Activated naive CD4-positive, alpha-beta T cell treated with anti-CD3 and anti-CD28 coated beads, Interleukin-2, amount 10 ng/mL, durations not matched to agents 7 days and 5 days (primary cell): ENCODE measurements around the gene GLS2.
A peak's percentile ranks its signal among the peaks of the same experiment; 100 is the strongest.

ENCODE experiments used
- CTCF ChIA-PET: fragments of 350-600 bp; sonication (Branson Sonifier 250); formaldehyde crosslinking; loops from one replicate; lab custom pipeline; 2021; ENCODE audit warnings: antibody characterized with exemption; lab: Charles Lee
- DNase-seq: peaks from one replicate; pipeline ENCODE4 v3.0.0-alpha.2; 2020
- H3K27ac Mint-ChIP-seq: one replicate; pipeline ENCODE4 v1.8.0; 2021; ENCODE audit warnings: mild to moderate bottlenecking, moderate library complexity, mixed read lengths
- H3K27me3 Mint-ChIP-seq: one replicate; pipeline ENCODE4 v1.8.0; 2021; ENCODE audit warnings: mild to moderate bottlenecking, mixed read lengths
- H3K36me3 Mint-ChIP-seq: one replicate; pipeline ENCODE4 v1.8.0; 2021; ENCODE audit warnings: mixed read lengths
- H3K4me1 Mint-ChIP-seq: one replicate; pipeline ENCODE4 v1.8.0; 2021; ENCODE audit warnings: mixed read lengths
- H3K4me3 Mint-ChIP-seq: one replicate; pipeline ENCODE4 v1.8.0; 2021; ENCODE audit warnings: mild to moderate bottlenecking, moderate library complexity, mixed read lengths
- H3K9me3 Mint-ChIP-seq: one replicate; pipeline ENCODE4 v1.8.0; 2021; ENCODE audit warnings: mixed read lengths

GLS2 gene

DNA sequence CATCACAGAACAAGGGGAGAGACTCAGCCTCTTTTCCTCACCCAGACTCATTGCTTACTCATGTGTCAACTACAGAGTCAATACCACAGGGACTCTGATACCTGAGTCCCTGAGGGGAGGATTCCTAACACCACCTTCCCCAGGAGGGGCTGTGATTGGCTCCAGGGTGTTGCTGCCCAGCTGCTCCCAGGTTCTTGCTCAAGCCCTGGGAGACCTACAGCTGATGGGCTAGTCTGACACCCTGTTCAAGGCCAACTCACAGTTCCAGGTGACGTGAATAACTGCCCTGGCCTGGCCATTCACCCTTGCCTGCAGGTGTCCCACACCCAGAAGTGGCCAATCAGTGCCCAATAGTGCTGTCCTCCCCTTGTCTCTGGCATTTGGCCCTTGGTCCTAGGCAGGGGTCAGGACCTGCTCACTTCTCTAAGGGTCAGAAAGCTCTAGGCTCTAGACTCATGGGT lies 11.0 kb downstream of the GLS2 start:
- H3K4me3 Mint-ChIP-seq, result no peak overlapping the region
- H3K27ac Mint-ChIP-seq, result no peak overlapping the region
- CTCF ChIA-PET, result no interaction called here
- no peaks in the 10 kb centered on the region for H3K27me3 Mint-ChIP-seq
- no peak for DNase-seq
- no peaks in the 10 kb centered on the region for H3K9me3 Mint-ChIP-seq
- peaks cover 3% of the 10 kb centered on the region for H3K36me3 Mint-ChIP-seq
- peaks cover 2% of the 10 kb centered on the region for H3K4me1 Mint-ChIP-seq

- no peak overlapping the region for H3K4me3 Mint-ChIP-seq
- no peak overlapping the region for H3K27ac Mint-ChIP-seq
- no peaks in the 10 kb centered on the region for H3K27me3 Mint-ChIP-seq
- DNase-seq, result no peak
- CTCF ChIA-PET, result interaction anchor here (1.5 kb wide), 1 partner anchor 37 kb away, joined by 4 read pairs; no protein-coding TSS in a partner anchor
- no peaks in the 10 kb centered on the region for H3K9me3 Mint-ChIP-seq
- peaks cover 5% of the 10 kb centered on the region for H3K4me1 Mint-ChIP-seq
- peaks cover 3% of the 10 kb centered on the region for H3K36me3 Mint-ChIP-seq
Observed at GRCh38 chr12:56476143-56476542, 11.8 kb downstream of the GLS2 start.

DNA sequence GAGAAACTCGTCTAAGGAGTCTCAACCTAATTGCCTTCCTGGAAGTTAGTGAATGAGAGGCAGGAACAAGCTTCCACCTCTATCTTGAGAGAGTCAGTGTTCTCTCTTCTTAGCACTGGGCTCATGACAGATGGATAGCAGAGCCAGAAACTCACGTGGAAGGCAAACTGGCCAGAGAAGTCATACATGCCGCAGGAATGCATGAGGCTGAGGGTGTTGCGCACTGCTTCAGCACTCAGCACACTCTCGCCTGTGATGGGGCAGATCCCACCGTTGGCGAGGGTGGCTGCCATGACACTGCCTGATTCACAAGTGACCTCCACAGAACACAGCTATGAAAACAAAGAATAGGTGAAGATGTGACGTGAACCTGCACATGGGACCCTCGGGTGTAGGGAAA lies 13.6 kb downstream of the GLS2 start:
- H3K4me1 Mint-ChIP-seq, result peaks cover 16% of the 10 kb centered on the region
- H3K36me3 Mint-ChIP-seq, result peaks cover 10% of the 10 kb centered on the region
- H3K4me3 Mint-ChIP-seq, result no peak overlapping the region
- no peak overlapping the region for H3K27ac Mint-ChIP-seq
- CTCF ChIA-PET, result interaction anchor here (1.4 kb wide), 1 partner anchor 11 kb away, joined by 4 read pairs; no protein-coding TSS in a partner anchor
- no peak for DNase-seq
- no peaks in the 10 kb centered on the region for H3K9me3 Mint-ChIP-seq
- no peaks in the 10 kb centered on the region for H3K27me3 Mint-ChIP-seq

GRCh38 chr12:56469007-56469930 lies 18.7 kb downstream of the GLS2 start:
- peak overlapping the region; percentile 98 for H3K27ac Mint-ChIP-seq
- H3K27me3 Mint-ChIP-seq, result peaks cover 3% of the 10 kb centered on the region
- no peaks in the 10 kb centered on the region for H3K9me3 Mint-ChIP-seq
- peaks cover 33% of the 10 kb centered on the region for H3K4me1 Mint-ChIP-seq
- peaks cover 7% of the 10 kb centered on the region for H3K36me3 Mint-ChIP-seq
- CTCF ChIA-PET, result interaction anchor here (0.6 to 1.2 kb wide), 5 partner anchors 10 to 263 kb away, joined by 3 to 7 read pairs (median 3); no protein-coding TSS in a partner anchor
- DNase-seq, result no peak
- peak overlapping the region; percentile 89 for H3K4me3 Mint-ChIP-seq

- H3K36me3 Mint-ChIP-seq, result peaks cover 7% of the 10 kb centered on the region
- H3K9me3 Mint-ChIP-seq, result no peaks in the 10 kb centered on the region
- H3K4me3 Mint-ChIP-seq, result peak within 1 kb of the TSS; percentile 89
Observed at GRCh38 chr12:56468216-56469006, 19.6 kb downstream of the GLS2 start, which contains the start of gene SPRYD4. SPRYD4 (plus strand) TSS chr12:56468578; CDS start chr12:56468592, 14 bp downstream.

GRCh38 chr12:56462565-56462964 lies 25.4 kb downstream of the GLS2 start:
- Mint-ChIP-seq H3K4me1 (peaks cover 10% of the 10 kb centered on the region), H3K9me3 (no peaks in the 10 kb centered on the region), H3K4me3 (no peak overlapping the region), H3K27me3 (peaks cover 4% of the 10 kb centered on the region), H3K27ac (no peak overlapping the region), H3K36me3 (no peaks in the 10 kb centered on the region)
- CTCF ChIA-PET, result interaction anchor here (0.8 to 3.1 kb wide), 5 partner anchors 24 to 273 kb away, joined by 3 to 21 read pairs (median 7); partner anchors contain the start of genes ANKRD52 and STAT2
- DNase-seq, result no peak

More at GRCh38 chr12:56468216-56469006, 19.6 kb downstream of the GLS2 start, which contains the start of gene SPRYD4:
- CTCF ChIA-PET, result interaction anchor here (1.2 kb wide), 1 partner anchor 10 kb away, joined by 3 read pairs; no protein-coding TSS in a partner anchor
- Mint-ChIP-seq H3K4me1 (peaks cover 35% of the 10 kb centered on the region), H3K27me3 (peaks cover 4% of the 10 kb centered on the region), H3K27ac (peak within 1 kb of the TSS; percentile 98)
- DNase-seq, result peak; percentile 95

DNA sequence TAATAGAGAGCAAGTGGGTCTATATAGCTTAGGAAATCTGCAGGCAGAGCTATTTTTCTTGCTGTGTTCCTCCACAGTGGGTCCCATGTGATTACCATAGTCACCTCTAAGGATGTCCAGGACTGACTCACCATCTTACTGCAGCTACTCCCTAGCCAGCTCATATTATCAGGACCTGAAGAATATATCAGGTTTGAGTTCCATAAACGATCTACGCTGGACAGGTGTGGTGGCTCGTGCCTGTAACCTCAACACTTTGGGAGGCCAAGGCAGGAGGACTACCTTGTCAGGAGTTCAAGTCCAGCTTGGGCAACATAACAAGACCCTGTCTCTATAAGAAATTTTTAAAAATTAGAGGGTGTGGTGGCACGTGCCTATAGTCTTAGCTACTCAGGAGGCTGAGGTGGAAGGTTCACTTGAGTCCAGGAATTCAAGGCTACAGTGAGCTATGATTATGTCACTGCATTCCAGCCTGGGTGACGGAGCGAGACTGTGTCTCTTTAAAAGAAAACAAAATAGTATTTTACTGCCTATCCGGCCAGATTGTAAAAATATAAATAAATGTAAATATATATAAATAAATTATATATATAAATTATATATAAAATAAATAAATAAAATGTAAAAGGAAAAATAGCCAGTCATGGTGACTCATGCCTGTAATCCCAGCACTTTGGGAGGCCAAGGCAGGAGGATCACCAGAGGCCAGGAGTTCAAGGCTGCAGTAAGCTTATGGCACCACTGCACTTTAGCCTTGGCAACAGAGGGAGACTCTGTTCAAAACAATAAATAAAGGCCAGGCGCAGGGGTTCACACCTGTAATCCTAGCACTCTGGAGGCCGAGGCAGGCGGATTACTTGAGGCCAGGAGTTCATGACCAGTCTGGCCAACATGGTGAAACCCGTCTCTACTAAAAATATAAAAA lies 26.5 kb downstream of the GLS2 start:
- DNase-seq, result no peak

DNA sequence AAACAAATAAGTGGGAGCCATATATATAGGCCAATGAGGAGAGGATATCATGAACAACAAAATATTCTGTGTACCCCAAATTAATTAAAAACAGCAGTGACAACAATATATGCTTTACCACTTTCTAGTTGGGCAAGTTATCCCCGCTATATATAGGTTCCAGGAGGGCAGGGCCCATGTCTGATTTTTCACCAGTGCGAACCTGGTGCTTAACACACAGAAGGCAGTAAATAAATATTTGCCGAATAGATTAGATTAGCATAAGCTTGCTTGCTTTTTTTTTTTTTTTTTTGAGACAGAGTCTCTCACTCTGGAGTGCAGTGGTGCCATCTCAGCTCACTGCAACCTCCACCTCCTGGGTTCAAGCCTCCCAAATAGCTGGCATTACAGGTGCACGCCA lies 30.1 kb downstream of the GLS2 start:
- DNase-seq, result no peak
- Mint-ChIP-seq H3K27me3 (peaks cover 25% of the 10 kb centered on the region), H3K4me3 (no peak overlapping the region), H3K36me3 (no peaks in the 10 kb centered on the region), H3K27ac (no peak overlapping the region), H3K9me3 (no peaks in the 10 kb centered on the region), H3K4me1 (no peaks in the 10 kb centered on the region)
- CTCF ChIA-PET, result interaction anchor here (1.1 kb wide), 1 partner anchor 11 kb away, joined by 3 read pairs; the partner anchor contains the start of gene SPRYD4

More for the DNA sequence above, 26.5 kb downstream of the GLS2 start:
- CTCF ChIA-PET, result interaction anchor here (1.0 to 1.8 kb wide), 3 partner anchors 13 to 255 kb away, joined by 3 to 10 read pairs (median 4); partner anchors contain the start of gene TIMELESS
- no peak overlapping the region for H3K27ac Mint-ChIP-seq
- no peaks in the 10 kb centered on the region for H3K36me3 Mint-ChIP-seq
- peaks cover 7% of the 10 kb centered on the region for H3K4me1 Mint-ChIP-seq
- H3K9me3 Mint-ChIP-seq, result no peaks in the 10 kb centered on the region
- peaks cover 4% of the 10 kb centered on the region for H3K27me3 Mint-ChIP-seq
- H3K4me3 Mint-ChIP-seq, result no peak overlapping the region

DNA sequence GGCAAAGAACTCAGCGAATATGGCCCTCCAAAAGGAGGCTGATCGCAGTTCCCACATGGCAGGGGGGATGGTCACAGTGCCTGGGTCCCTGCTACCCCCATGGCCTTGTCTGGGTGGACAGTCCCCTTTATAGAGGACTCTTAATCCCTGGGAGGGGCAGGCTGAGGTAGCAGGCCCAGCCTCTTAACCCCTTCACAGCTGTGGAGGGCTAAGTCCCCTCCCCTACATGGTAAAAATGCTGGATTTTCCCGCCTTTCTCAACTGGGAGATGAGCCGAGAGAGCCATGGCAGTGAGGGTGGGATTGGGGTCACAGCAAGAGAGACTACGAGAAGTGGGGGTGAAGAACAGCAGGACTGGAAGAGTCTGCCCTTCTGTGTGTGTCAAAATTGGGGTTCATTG lies 33.4 kb downstream of the GLS2 start, which contains the start of gene MIP:
Gene MIP, minus strand, starts transcription at position 101 of the 400 bp plus-strand sequence. Its CDS starts 44 bp downstream, at position 57.
- no peak for DNase-seq
- Mint-ChIP-seq H3K4me3 (no peak within 1 kb of the TSS), H3K27me3 (peaks cover 27% of the 10 kb centered on the region), H3K36me3 (no peaks in the 10 kb centered on the region), H3K9me3 (no peaks in the 10 kb centered on the region), H3K27ac (no peak within 1 kb of the TSS), H3K4me1 (peaks cover 5% of the 10 kb centered on the region)
- CTCF ChIA-PET, result interaction anchor here (2.6 kb wide), 1 partner anchor 9 kb away, joined by 10 read pairs; no protein-coding TSS in a partner anchor

DNA sequence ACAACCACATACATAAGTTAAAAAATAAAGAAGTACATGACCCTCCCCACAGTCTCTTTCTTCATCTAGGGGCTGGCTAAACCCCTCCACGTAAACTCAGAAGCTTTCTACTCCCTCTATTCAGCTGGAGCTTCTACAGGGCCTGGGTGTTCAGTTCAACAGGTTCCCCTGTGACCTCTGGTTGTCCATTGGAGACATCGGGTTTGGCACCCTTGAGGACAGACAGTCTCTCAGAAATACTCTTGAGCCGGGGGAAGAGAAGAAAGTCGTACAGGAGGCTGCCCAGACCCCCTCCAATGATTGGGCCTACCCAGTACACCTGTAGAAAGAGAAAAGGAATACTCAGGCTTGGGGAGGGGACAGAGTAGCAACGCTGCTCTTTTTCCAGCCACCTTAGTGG lies 36.8 kb downstream of the GLS2 start:
- H3K9me3 Mint-ChIP-seq, result no peaks in the 10 kb centered on the region
- H3K27me3 Mint-ChIP-seq, result peaks cover 27% of the 10 kb centered on the region
- H3K27ac Mint-ChIP-seq, result no peak overlapping the region
- CTCF ChIA-PET, result interaction anchor here (0.8 kb wide), 1 partner anchor 13 kb away, joined by 3 read pairs; no protein-coding TSS in a partner anchor
- DNase-seq, result no peak
- peaks cover 19% of the 10 kb centered on the region for H3K4me1 Mint-ChIP-seq
- H3K36me3 Mint-ChIP-seq, result peaks cover 3% of the 10 kb centered on the region
- H3K4me3 Mint-ChIP-seq, result no peak overlapping the region

DNA sequence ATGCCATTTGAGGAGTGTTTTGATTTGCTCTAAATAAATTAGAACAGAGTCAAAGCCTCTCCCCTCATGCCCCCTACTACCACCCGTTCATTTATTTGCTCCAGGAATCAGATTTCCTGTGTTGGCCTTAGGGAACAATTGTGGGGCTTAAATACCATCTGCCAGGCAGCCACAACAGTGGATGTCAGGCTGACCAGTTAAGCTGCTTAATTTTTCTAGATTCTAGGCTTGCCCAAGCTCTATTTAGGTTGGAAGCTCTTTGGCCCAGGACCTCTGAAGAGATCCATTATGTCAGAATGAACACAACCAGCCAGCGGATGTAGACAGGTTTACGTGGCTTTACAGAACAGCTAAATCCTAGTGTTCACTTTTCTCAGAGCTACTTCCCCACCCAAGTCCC lies 37.7 kb downstream of the GLS2 start:
- Mint-ChIP-seq H3K9me3 (no peaks in the 10 kb centered on the region), H3K4me3 (no peak overlapping the region), H3K4me1 (peaks cover 19% of the 10 kb centered on the region), H3K27me3 (peaks cover 21% of the 10 kb centered on the region), H3K27ac (no peak overlapping the region), H3K36me3 (peaks cover 3% of the 10 kb centered on the region)
- CTCF ChIA-PET, result interaction anchor here (2.3 kb wide), 1 partner anchor 14 kb away, joined by 11 read pairs; no protein-coding TSS in a partner anchor
- DNase-seq, result no peak

DNA sequence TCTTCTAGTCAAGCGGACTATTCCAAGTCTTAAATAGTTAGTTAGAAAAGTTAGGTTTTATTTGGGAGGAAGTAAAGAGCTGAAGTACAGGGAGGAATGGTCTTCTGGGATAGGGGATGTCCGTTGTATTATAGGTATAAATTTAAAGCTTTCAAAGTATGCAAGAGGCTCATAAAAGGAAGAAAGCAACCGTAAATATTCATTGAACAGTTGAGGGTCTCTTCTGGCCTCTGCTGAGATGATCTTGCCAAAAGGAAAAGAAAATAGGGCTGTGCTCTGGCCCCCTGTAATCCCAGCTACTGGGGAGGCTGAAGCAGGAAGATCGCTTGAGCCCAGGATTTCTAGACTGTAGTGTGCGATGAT lies 38.4 kb downstream of the GLS2 start:
- CTCF ChIA-PET, result interaction anchor here (1.4 to 2.3 kb wide), 4 partner anchors 12 to 90 kb away, joined by 4 to 11 read pairs (median 8); partner anchors contain the start of gene STAT2
- H3K4me1 Mint-ChIP-seq, result peaks cover 23% of the 10 kb centered on the region
- DNase-seq, result no peak
- H3K4me3 Mint-ChIP-seq, result peak overlapping the region; percentile 84
- H3K36me3 Mint-ChIP-seq, result peaks cover 6% of the 10 kb centered on the region
- peaks cover 14% of the 10 kb centered on the region for H3K27me3 Mint-ChIP-seq
- peak overlapping the region; percentile 83 for H3K27ac Mint-ChIP-seq
- H3K9me3 Mint-ChIP-seq, result no peaks in the 10 kb centered on the region
